Measurements from ENCODE around the gene MELTF. TPM values are rescaled to one million over a fixed set of nuclear protein-coding genes. Genes with fewer than 3 reads are reported as not detected.
A peak's percentile ranks its signal among the peaks of the same experiment; 100 is the strongest.

Gene MELTF
- total and polyA plus RNA-seq, 2 of the 13 experiments (the other 11 are each of a cell fraction or from before 2014, with no cell fraction given), result 3.2 to 7.5 TPM

GRCh38 chr3:197029511-197030167 is at the start of gene MELTF (continued):
- TF ChIP-seq ZFP91 (CRISPR knock-in tag; IDR thresholded peaks at IDR 0.05; ENCODE audit: borderline replicate concordance) (peak; percentile 43; the same call in 1 of the 2 replicates), SRY (CRISPR knock-in tag; IDR thresholded peaks at IDR 0.05) (peak; percentile 68; the same call in 1 of the 2 replicates), MEIS2 (CRISPR knock-in tag; IDR thresholded peaks at IDR 0.05) (no peak), CREM (IDR thresholded peaks at IDR 0.05) (no peak), CREM (CRISPR knock-in tag; IDR thresholded peaks at IDR 0.05) (no peak), FOXC1 (CRISPR knock-in tag; IDR thresholded peaks at IDR 0.05; ENCODE audit: borderline replicate concordance) (0 out of 2 replicates have a peak, but pooled peaks have one; percentile 12), ZNF230 (CRISPR knock-in tag; IDR thresholded peaks at IDR 0.05) (no peak), LBX2 (CRISPR knock-in tag; IDR thresholded peaks at IDR 0.05; ENCODE audit: borderline replicate concordance) (no peak), ZNF616 (CRISPR knock-in tag; IDR thresholded peaks at IDR 0.05; ENCODE audit: low read depth) (no peak; the same call in 1 of the 2 replicates), ZNF510 (CRISPR knock-in tag; IDR thresholded peaks at IDR 0.05; ENCODE audit: low read depth) (no peak), ZNF710 (CRISPR knock-in tag; IDR thresholded peaks at IDR 0.05; ENCODE audit: borderline replicate concordance) (no peak), GABPB1 (CRISPR knock-in tag; IDR thresholded peaks at IDR 0.05) (0 out of 2 replicates have a peak, but pooled peaks have one; percentile 9), DZIP1 (CRISPR knock-in tag; IDR thresholded peaks at IDR 0.05) (0 out of 2 replicates have a peak, but pooled peaks have one; percentile 20), ZNF235 (CRISPR knock-in tag; IDR thresholded peaks at IDR 0.05; ENCODE audit: borderline replicate concordance) (peak; percentile 61; the same call in 1 of the 2 replicates)
- TF ChIP-seq, protein P1, sequence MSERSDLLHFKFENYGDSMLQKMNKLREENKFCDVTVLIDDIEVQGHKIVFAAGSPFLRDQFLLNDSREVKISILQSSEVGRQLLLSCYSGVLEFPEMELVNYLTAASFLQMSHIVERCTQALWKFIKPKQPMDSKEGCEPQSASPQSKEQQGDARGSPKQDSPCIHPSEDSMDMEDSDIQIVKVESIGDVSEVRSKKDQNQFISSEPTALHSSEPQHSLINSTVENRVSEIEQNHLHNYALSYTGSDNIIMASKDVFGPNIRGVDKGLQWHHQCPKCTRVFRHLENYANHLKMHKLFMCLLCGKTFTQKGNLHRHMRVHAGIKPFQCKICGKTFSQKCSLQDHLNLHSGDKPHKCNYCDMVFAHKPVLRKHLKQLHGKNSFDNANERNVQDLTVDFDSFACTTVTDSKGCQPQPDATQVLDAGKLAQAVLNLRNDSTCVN (CRISPR knock-in tag; IDR thresholded peaks at IDR 0.05; ENCODE audit: borderline replicate concordance), result no peak
- TF ChIP-seq, protein P2, sequence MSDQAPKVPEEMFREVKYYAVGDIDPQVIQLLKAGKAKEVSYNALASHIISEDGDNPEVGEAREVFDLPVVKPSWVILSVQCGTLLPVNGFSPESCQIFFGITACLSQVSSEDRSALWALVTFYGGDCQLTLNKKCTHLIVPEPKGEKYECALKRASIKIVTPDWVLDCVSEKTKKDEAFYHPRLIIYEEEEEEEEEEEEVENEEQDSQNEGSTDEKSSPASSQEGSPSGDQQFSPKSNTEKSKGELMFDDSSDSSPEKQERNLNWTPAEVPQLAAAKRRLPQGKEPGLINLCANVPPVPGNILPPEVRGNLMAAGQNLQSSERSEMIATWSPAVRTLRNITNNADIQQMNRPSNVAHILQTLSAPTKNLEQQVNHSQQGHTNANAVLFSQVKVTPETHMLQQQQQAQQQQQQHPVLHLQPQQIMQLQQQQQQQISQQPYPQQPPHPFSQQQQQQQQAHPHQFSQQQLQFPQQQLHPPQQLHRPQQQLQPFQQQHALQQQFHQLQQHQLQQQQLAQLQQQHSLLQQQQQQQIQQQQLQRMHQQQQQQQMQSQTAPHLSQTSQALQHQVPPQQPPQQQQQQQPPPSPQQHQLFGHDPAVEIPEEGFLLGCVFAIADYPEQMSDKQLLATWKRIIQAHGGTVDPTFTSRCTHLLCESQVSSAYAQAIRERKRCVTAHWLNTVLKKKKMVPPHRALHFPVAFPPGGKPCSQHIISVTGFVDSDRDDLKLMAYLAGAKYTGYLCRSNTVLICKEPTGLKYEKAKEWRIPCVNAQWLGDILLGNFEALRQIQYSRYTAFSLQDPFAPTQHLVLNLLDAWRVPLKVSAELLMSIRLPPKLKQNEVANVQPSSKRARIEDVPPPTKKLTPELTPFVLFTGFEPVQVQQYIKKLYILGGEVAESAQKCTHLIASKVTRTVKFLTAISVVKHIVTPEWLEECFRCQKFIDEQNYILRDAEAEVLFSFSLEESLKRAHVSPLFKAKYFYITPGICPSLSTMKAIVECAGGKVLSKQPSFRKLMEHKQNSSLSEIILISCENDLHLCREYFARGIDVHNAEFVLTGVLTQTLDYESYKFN (CRISPR knock-in tag; conservative IDR thresholded peaks at IDR 0.05), result no peak

All from HepG2 (cell line).